GM21528 (cell line): ENCODE measurements around the gene HOXC9.
"Not testable (repeated sequence)": the region's sequence is repeated elsewhere in the genome, so short reads cannot be mapped to it uniquely, and the experiment has no call there.

ENCODE experiments used
- ATAC-seq: cut with Tn5 transposase; IDR thresholded peaks from one replicate; pipeline ENCODE4 v1.9.1; 2021; ENCODE audit warnings: mild to moderate bottlenecking, moderate library complexity; ENCODE audit not compliant: unreplicated experiment, low FRiP score

Gene HOXC9

GRCh38 chr12:54036620-54037359 is 36.8 kb downstream of the HOXC9 start:
- ATAC-seq, result no peak

GRCh38 chr12:54037360-54038283 is 37.7 kb downstream of the HOXC9 start:
- no peak for ATAC-seq

GRCh38 chr12:54038284-54038870 is 38.4 kb downstream of the HOXC9 start:
- no peak for ATAC-seq

GRCh38 chr12:54038871-54039414 is 39.0 kb downstream of the HOXC9 start:
- no peak for ATAC-seq

GRCh38 chr12:54039417-54040147 is 39.6 kb downstream of the HOXC9 start:
- ATAC-seq, result no peak

GRCh38 chr12:54040148-54040494 is 40.2 kb downstream of the HOXC9 start:
- no peak for ATAC-seq

GRCh38 chr12:54040648-54041047 is 40.7 kb downstream of the HOXC9 start:
- no peak for ATAC-seq

- no peak for ATAC-seq
Observed at GRCh38 chr12:54041097-54041690, 41.2 kb downstream of the HOXC9 start.

GRCh38 chr12:54042033-54042432 is 42.1 kb downstream of the HOXC9 start:
- ATAC-seq, result not testable (repeated sequence)

- no peak for ATAC-seq
Observed at GRCh38 chr12:54042970-54043853, 43.3 kb downstream of the HOXC9 start.

- ATAC-seq, result no peak
Observed at GRCh38 chr12:54044425-54045103, 44.6 kb downstream of the HOXC9 start.

- no peak for ATAC-seq
Observed at GRCh38 chr12:54045401-54045800, 45.4 kb downstream of the HOXC9 start.

GRCh38 chr12:54045868-54046521 is 46.0 kb downstream of the HOXC9 start:
- no peak for ATAC-seq

- ATAC-seq, result no peak
Observed at GRCh38 chr12:54046809-54047159, 46.8 kb downstream of the HOXC9 start.

GRCh38 chr12:54047160-54047963 is 47.4 kb downstream of the HOXC9 start:
- no peak for ATAC-seq

GRCh38 chr12:54047964-54048303 is 48.0 kb downstream of the HOXC9 start:
- no peak for ATAC-seq

- ATAC-seq, result no peak
Observed at GRCh38 chr12:54048406-54049093, 48.6 kb downstream of the HOXC9 start.
